Measurements from ENCODE around the gene SYNGR3.
"Not testable (repeated sequence)": the region's sequence is repeated elsewhere in the genome, so short reads cannot be mapped to it uniquely, and the experiment has no call there.

The SYNGR3 gene

DNA sequence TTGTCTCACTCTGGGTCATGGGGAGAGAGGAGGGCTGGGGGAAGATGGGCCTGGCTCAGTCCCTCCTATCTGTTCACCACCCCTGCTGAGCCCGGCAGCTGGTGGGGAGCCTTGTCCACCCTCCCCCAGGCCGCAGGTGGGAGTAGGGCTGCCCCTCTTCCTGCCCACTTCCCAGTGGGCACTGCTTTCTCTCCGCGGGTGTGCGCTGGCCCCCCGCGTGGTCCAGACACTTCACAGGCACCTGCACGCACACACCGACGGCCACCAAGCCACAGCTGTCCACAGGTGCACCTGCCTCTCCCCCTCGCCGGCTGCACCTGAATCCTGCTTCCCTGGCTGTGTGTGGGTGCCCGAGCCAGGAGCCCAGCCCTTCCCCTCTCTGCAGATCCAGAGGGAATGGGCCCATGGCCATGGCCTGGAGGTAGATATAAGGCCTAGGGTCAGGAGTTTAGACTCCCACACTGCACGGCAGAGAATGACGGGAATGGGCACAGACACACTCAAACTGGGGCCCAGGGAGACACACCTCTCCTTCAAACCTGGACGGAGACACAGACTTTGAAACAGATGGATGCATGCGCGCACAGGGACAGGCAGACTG lies 39.0 kb downstream of the SYNGR3 start:
- no peak for DNase-seq (ENCODE audit: low read depth in 2 of 2)

DNA sequence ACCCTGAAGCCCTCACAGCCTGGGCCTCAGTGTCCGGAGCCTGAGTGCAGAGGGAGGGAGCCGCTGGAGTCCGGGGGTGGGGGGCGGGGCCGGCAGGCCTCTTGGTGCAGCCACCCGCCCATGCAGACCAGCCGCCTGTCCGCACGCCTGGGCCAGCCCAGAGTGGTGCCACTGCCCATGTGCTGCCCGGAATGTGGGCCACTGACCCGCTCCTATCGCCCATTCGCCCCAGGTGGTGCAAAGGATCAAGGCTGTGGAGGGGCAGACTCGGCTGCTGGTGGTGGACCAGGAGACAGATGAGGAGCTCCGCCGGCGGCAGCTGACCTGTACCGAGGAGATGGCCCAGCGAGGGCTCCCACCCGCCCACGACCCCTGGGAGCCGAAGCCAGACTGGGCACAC lies 39.6 kb downstream of the SYNGR3 start:
- no peak for DNase-seq (ENCODE audit: low read depth in 2 of 2)

DNA sequence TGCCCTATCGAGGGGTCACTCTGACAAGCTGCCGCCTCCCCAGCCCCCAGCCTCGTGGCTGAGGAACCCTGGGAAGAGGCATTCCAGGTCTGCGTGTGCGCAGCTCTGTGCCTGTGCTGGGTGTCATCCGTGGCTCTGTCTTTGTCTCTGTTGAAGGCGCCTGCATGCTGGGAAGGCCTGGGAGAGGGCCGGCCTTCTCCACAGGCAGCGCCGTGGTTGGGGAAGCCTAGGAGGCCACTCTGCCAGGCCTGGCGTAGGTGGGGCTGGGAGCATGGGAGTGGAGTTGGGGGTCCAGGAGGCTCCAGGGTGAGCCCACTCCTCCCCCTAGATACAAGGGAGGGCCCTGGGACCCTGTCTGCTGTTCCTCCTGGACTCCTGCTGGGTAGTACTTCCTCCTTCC lies 40.3 kb downstream of the SYNGR3 start:
- DNase-seq (ENCODE audit: low read depth in 2 of 2): no peak

DNA sequence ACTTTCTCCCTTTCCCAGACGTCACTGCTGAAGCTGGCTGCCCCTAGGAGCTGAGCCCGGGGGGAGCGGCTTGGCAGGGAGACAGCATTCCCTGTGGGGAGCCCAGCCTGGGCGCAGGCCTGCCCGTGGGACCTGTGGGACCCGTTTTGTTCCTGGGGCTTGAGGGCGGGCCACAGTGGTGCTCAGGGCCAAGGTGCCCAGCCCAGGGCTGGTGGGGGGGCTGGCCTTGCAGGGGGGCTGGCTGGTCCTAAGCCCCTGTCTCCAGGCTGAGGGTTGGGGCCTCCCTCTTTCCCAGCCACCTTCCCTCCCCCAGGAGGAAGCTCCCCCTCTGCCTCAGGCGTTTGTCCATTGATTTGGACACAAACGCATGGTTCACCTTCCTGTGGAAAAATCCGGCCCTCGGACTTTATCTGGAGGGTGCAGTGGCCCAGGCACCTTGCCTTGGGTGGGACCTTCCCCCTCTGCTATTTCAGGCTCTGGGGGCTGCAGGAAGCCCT lies 41.4 kb downstream of the SYNGR3 start:
- no peak for DNase-seq (ENCODE audit: low read depth in 2 of 2)

DNA sequence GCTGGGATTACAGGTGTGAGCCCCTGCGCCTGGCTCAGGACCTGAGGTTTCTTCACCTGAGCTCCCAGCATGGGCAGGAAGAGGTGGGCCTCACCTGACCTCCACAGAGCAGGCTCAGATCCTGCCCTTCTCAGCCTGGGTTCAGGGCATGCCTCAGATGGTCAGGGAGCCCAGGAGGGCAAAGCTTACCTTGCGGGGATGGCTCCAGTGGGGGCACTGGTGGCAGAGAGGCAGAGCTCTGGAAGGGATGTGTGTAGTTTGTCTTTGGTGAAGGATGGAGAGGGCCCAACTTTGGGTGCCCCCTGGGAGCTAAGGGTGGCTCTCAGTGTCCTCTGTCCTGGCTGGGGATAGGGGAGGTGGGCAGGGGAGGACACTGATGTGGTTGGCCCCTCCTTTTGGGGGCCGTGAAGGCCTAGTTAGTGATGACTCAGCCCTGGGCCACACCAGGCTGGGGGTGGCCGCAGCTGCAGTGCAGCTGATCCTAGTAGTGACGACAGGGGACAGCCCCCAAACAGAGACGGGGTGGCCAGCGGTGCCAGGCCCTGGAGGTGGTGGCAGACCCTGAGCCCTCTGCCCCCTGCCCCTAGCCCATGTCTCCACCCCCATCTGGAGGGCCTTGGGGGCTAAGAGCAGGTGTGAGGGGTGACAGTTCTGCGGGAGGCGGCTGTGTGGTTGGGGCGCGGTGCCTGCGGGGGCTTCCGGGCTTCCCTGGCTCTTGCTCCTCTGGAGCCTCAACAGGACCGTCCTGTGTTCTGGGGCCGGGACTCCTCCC lies 42.7 kb downstream of the SYNGR3 start:
- no peak for DNase-seq (ENCODE audit: low read depth in 2 of 2)

DNA sequence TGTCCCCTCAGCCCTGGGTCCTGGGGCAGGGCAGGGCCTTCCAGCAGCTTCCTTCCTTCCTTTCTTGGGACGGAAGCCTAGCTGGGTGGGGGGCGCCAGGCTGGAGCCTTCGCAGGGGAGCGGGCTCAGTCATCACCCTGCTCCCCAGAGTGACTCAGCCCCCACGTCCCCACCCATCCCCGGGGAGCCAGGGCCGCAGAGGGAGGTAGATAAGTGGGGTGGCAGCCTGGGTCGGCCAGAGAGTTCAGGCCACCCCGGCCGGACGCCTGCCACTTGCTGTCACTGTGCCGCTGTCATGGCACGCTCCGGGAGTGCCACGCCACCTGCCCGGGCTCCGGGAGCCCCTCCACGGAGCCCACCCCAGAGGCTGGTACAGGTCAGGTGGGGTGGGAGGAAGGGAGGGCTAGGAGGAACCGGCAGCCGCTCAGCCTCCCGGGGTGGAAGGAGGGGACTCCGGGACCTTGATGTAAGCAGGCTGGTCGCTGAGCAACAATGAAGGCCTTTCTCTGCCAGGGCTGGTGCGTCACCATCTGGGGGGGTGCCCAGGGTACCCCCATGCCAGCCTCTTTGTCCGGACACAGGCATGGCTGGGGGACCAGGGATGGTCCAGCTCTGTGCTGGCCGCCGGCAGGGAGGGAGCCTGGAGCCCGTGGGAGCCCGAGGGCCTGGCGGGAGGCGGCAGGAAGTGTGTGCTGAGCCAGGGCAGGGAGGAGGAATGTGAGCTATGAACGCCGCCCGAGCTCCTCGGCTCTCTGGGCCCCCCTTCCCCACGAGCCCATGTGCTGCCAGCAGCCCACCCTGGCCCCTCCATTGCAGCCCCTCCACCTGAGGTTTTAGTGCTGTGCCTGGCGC lies 43.5 kb downstream of the SYNGR3 start:
- DNase-seq (ENCODE audit: low read depth in 2 of 2): no peak

DNA sequence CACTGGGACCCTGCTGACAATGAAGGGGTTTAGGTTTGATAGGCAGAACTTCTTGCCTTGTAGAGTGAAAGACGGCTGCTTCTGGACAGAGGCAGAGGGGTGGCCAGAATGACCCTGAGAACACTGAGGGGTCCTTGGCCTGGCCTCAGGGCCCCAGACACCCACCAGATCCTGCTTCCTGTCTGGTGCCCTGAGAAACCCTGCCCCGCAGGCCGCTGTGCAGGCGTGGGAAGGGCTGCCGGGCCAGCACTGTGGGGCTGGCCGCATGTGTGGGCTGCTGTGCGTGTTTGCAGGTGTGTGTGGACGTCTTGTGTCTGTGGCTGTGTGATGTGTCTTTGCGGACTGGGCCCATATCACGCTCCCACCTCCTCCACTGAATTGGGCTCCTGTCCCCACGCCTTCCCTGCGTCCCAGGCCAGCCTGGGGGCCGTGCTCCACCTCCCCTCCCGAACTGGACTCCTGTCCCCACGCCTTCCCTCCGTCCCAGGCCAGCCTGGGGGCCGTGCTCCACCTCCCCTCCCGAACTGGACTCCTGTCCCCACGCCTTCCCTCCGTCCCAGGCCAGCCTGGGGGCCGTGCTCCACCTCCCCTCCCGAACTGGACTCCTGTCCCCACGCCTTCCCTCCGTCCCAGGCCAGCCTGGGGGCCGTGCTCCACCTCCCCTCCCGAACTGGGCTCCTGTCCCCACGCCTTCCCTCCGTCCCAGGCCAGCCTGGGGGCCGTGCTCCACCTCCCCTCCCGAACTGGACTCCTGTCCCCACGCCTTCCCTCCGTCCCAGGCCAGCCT lies 44.3 kb downstream of the SYNGR3 start:
- DNase-seq (ENCODE audit: low read depth in 2 of 2): not testable (repeated sequence)

DNA sequence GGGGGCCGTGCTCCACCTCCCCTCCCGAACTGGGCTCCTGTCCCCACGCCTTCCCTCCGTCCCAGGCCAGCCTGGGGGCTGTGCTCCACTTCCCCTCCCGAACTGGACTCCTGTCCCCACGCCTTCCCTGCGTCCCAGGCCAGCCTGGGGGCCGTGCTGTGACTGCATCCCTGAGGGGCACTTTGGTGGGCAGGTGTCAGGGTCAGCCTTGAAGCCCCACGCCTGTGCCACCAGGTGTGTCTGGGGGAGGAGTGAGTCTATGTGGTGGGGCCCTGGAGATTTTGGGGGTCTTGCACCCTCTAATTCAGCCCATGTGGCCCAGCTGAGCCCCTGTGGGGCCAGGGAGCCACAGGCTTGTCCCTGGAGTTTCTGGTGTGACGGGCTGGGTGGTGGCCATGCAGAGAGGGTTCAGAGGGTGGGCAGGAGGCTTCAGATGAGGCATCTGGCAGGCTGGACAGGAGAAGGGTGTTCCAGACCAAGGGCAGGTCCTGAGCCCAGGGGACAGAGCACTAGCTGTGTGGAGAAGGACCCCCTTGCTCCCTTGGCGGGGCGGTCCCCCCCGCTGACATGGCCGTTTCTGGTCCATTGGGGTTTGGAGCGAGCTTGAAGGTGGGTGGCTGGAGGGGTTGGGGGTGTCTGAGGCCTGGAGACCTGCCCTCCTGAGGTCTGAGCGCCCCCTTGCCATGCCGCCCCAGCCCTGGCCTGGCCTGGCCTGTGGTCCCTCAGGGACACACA lies 45.1 kb downstream of the SYNGR3 start:
- no peak for DNase-seq (ENCODE audit: low read depth in 2 of 2)

DNA sequence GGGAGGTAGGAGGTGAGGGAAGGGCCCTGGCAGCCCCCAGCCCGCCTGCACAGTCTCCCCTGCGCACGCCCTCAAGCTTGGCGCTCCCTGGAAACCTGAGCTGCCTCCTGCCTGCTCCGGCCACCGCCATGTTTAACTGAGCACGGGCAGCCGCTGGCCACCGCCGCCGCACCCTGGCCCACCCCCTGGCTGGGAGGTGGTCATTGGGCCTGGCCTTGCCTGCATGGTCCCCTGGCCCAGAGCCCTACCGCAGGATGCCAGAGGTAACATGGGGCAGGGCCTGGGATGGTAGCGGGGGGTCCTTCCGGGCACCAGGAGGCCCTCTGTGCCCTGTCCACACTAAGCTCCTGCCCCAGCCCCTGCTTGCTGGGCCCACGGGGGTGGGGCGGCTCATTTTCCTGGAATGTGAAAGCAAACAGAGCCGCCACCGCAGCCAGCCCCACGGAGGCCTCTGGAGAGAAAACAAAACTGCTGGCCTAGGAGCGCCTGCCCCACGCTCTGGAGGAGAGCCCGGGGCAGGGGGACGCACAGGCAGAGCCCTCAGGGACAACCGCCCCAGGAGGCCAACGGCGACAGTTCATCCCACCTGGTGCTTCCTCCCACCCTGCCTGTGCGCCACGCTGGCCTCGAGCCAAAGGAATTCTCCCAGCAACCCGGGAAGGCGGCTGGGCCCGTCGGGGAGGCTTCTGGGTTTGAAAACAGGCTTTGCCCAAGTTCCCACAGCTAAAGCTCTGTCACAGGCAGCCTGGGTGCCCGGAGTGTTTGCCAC lies 45.8 kb downstream of the SYNGR3 start:
- DNase-seq (ENCODE audit: low read depth in 2 of 2): no peak

DNA sequence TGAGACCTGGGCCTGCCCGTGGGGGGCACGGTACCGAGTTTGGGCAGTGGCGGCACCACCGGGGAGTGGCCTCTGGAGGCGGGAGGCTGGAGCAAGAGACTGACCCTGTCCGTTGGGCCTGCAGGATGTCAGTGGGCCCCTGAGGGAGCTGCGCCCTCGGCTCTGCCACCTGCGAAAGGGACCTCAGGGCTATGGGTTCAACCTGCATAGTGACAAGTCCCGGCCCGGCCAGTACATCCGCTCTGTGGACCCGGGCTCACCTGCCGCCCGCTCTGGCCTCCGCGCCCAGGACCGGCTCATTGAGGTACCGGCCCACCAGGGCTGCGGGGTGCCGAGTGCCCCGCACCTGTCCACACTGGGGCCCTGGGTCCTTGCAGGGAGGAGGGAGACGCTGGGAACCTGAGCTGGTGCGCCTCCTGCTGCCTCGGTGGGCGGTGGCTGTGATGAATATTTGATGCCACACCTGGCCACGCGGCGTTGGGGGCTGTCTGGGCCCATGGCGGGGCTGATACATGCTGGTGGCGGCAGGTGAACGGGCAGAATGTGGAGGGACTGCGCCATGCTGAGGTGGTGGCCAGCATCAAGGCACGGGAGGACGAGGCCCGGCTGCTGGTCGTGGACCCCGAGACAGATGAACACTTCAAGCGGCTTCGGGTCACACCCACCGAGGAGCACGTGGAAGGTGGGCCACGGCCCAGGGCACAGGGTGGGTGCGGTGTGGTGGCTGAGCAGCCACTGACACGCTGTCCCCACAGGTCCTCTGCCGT lies 46.6 kb downstream of the SYNGR3 start:
- DNase-seq (ENCODE audit: low read depth in 2 of 2): no peak

DNA sequence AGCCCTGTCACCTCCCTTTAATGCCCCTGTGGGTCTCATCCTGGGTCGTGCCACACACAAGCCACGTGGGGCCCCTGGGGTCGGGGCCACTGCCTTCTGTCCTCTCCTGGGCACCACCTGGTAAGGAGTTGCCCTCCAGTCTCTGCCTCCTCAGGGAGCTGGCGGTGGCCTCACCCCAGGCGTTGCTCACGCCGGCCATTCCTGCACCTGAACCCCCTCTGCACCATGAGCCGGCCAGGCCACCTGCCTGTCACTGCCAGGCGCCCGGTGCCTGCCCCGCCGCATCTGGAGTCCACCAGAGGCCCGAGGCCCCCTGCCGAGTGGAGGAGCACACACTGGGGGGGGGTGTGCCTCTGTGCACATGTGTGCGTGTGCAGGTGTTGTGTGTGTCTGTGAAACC lies 47.3 kb downstream of the SYNGR3 start:
- no peak for DNase-seq (ENCODE audit: low read depth in 2 of 2)

DNA sequence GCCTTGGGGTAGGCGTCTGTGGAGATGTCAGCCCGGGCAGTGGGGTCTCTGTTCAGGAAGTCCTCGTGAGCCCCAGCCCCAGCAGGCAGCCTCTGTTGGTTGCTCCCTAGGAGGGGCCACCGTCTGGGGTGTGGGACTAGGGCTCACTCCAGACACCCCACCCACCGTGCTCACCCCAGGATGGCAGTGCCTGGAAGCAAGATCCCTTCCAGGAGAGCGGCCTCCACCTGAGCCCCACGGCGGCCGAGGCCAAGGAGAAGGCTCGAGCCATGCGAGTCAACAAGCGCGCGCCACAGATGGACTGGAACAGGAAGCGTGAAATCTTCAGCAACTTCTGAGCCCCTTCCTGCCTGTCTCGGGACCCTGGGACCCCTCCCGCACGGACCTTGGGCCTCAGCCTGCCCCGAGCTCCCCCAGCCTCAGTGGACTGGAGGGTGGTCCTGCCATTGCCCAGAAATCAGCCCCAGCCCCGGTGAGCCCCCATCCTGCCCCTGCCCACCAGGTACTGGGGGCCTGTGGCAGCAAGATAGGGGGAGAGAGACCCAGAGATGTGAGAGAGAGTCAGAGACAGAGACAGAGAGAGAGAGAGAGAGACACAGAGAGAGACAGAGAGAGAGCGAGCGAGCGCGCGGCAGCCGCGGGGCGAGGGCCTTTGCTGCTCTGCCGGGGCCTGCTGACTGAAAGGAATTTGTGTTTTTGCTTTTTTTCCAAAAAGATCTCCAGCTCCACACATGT lies 48.0 kb downstream of the SYNGR3 start:
- no peak for DNase-seq (ENCODE audit: low read depth in 2 of 2)

DNA sequence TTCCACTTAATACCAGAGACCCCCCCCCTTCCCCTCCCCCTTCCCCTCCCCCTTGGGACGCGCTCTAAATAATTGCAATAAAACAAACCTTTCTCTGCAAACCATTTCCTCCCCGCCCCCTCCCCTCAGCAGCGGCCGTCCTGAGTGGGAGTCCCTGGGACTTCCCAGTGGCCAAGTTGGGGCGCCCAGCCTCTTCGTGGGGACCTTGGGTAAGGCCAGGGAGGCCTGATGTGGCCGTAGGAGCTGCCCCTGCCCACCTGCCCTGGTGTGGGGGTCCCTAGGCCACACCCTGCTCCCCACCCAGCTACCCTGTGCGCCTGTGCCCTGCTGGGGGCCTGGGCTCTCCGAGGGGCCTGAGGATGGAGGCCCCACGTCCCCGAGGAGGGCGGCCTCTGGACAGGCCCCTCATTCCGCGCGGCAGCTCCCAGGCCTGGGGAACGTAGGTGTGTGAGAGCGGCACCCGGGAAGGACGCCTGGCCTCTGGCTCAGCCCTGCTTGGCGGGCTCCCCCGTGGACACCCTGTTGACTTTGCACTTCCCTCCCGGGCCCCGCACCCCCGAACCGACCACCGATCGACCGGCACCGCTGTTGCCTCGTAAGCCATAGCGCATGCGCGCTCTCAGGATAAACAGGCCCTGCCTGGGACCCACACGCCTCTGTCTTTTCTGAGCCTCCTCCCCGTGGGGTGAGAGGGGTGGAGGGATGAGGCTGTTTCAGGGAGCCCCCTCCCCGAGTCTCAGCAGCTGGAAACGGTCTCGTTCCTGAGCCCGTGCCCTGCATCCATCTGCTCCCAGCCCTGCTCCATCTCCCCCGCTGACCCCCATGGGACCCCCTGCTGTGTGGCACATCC lies 48.8 kb downstream of the SYNGR3 start:
- DNase-seq (ENCODE audit: low read depth in 2 of 2): no peak

DNA sequence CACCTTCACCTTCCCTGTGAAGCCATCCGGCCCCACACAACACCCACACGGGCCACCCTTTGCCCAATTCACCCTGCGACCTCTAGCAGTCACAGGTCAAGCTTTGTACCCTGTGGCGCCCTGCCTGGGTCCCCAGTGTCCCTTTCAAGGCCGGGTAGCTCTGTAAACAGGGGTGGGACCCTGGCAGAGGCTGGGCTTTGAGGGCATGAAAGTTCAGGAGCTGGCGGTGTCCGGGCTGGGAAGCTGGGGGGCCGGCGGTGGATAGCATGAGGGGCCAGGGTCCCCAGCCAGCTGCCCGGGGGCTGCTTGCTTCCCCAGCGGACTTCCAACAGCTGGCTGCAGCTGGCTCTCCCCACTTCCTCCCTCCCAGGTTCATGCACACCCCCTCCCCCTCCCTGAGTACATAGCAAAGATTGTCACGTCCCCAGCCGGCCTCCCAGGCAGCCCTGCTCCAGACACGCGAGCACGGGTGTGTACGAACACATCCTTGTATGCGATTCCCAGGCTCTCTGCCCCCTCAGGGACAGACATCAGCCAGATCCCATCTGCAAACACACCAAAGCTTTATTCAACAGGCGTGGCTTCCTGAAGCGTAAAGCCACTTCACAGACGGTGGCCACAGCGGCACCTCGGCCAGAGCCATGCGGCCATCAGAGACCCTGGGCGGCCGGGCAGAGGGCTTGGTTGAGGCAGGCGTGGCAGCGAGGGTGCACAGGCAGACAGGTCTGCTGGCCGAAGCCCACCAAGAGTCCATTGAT lies 49.7 kb downstream of the SYNGR3 start:
- DNase-seq (ENCODE audit: low read depth in 2 of 2): no peak

DNA sequence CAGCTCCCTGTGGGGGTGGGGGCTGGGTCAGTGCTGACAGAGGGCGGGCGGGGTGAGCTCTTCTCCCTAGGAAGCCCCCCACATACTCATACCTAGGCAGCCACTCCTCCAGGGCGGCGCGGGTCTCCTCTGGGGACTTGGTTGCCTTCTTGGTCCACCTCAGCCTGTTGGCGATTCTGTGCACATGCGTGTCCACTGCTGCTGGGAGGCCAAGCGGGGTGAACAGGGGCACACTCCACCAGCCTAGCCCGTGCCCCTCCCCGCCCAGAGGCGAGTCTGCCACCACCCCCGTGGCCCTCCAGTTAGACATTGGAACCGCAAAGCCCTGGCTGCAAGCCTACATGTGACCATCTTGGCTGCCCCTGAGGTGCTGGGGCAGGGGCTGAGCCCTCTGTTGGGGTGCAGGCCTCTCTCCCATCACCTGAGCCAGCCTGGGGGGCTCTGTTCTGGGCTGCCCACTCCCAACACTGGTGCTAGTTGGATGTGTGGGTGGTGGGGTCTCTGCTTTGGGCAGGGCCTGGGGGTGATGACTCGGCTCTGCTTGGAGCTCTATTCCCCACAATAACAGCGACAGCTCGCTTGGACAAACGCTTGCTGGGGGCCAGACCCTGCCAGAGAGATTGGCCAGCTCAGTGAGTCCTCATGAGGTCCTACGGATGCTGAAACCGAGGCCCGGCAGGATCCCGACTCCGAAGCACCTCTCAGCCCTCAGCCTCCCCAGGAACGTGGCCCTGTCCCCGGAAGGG lies 50.4 kb downstream of the SYNGR3 start:
- DNase-seq (ENCODE audit: low read depth in 2 of 2): no peak

DNA sequence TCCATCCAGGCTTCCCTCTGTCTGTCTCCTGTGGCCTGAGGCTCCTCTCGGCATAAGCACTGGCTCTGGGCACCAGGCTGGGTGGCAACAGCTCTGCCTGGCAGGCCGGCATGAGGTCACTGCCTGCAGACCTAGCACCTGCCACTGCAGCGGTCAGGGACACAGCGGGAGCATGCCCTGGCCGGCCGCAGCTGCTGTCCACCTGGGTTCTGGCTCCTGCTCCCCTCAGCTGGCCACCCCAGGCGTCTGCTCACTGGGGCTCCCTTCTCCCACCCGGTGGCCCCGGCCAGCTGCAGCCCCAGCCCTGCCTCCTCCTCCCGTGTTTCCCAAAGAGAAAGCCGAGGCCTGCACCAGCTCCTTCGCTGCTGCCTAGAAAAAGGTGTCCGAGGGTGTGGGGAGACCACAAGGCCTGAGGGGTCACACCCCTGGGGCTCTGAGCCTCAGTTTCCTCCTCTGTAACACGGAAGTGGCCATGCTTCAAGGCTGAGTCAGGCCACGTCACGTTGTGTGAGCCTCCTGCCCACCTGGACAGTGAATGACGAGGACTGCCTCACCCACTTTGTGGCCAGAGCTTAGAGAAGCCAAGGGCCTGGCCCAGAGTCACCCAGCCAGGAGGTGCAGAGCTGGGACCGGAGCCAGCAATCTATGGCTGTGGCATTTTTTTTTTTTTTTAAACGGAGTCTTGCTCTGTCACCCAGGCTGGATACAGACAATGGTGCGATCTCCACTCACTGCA lies 51.2 kb downstream of the SYNGR3 start:
- no peak for DNase-seq (ENCODE audit: low read depth in 2 of 2)
